ENCODE measurements around the gene MGLL. TPM values are rescaled to one million over a fixed set of nuclear protein-coding genes. Genes with fewer than 3 reads are reported as not detected.
A peak's percentile ranks its signal among the peaks of the same experiment; 100 is the strongest.

The MGLL gene
- total RNA-seq, 2 experiments from 2014 or later, result 1.5 to 1.7 TPM

- Mint-ChIP-seq H3K4me1 (peaks cover 7% of the 10 kb centered on the region), H3K4me3 (no peak overlapping the region), H3K27me3 (peaks cover 48% of the 10 kb centered on the region), H3K36me3 (ENCODE audit: low read depth) (peaks cover 7% of the 10 kb centered on the region), H3K9me3 (peaks cover 15% of the 10 kb centered on the region), H3K27ac (no peak overlapping the region)
- POLR2A ChIA-PET, result no interaction called here
- CTCF ChIA-PET, result interaction anchor here (0.9 kb wide), 1 partner anchor 253 kb away, joined by 3 read pairs; no protein-coding TSS in a partner anchor
- DNase-seq, result no peak
These were observed 5.5 kb upstream of the MGLL start for GRCh38 chr3:127827808-127828207.

- ChIA-PET POLR2A (no interaction called here), CTCF (interaction anchor here (0.6 to 1.6 kb wide), 2 partner anchors 129 to 223 kb away, joined by 3 to 4 read pairs; no protein-coding TSS in a partner anchor)
- Mint-ChIP-seq H3K36me3 (ENCODE audit: low read depth) (peaks cover 7% of the 10 kb centered on the region), H3K27me3 (peaks cover 64% of the 10 kb centered on the region), H3K4me1 (peaks cover 24% of the 10 kb centered on the region), H3K9me3 (peaks cover 15% of the 10 kb centered on the region), H3K4me3 (no peak overlapping the region), H3K27ac (no peak overlapping the region)
- no peak for DNase-seq
These were observed 3.4 kb upstream of the MGLL start for GRCh38 chr3:127825756-127826155.

- H3K9me3 Mint-ChIP-seq, result peaks cover 4% of the 10 kb centered on the region
- H3K36me3 Mint-ChIP-seq (ENCODE audit: low read depth), result no peaks in the 10 kb centered on the region
- H3K27me3 Mint-ChIP-seq, result peaks cover 64% of the 10 kb centered on the region
- H3K4me3 Mint-ChIP-seq, result no peak overlapping the region
- H3K4me1 Mint-ChIP-seq, result peaks cover 26% of the 10 kb centered on the region
- DNase-seq, result no peak
- ChIA-PET CTCF (interaction anchor here (0.7 to 1.6 kb wide), 2 partner anchors 113 to 127 kb away, joined by 3 to 4 read pairs; no protein-coding TSS in a partner anchor), POLR2A (no interaction called here)
- no peak overlapping the region for H3K27ac Mint-ChIP-seq
These were observed 2.0 kb upstream of the MGLL start for GRCh38 chr3:127824151-127824825.

- H3K4me3 Mint-ChIP-seq, result peak overlapping the region; percentile 43
- H3K9me3 Mint-ChIP-seq, result peaks cover 2% of the 10 kb centered on the region
- H3K36me3 Mint-ChIP-seq (ENCODE audit: low read depth), result no peaks in the 10 kb centered on the region
- H3K4me1 Mint-ChIP-seq, result peaks cover 26% of the 10 kb centered on the region
- POLR2A ChIA-PET, result no interaction called here
- H3K27ac Mint-ChIP-seq, result no peak overlapping the region
- H3K27me3 Mint-ChIP-seq, result peaks cover 60% of the 10 kb centered on the region
- DNase-seq, result no peak
- CTCF ChIA-PET, result no interaction called here
These were observed 1.1 kb upstream of the MGLL start for GRCh38 chr3:127823426-127823857.

- ChIA-PET POLR2A (no interaction called here), CTCF (interaction anchor here (0.8 kb wide), 1 partner anchor 14 kb away, joined by 3 read pairs; no protein-coding TSS in a partner anchor)
- no peak for DNase-seq
- Mint-ChIP-seq H3K27ac (no peak overlapping the region), H3K36me3 (ENCODE audit: low read depth) (no peaks in the 10 kb centered on the region), H3K4me3 (peak overlapping the region; percentile 72), H3K4me1 (peaks cover 26% of the 10 kb centered on the region), H3K9me3 (peaks cover 2% of the 10 kb centered on the region), H3K27me3 (peaks cover 58% of the 10 kb centered on the region)
These were observed 539 bp upstream of the MGLL start for GRCh38 chr3:127822682-127823425.

- peak; percentile 24 for DNase-seq
- Mint-ChIP-seq H3K36me3 (ENCODE audit: low read depth) (no peaks in the 10 kb centered on the region), H3K4me3 (no peak overlapping the region), H3K9me3 (no peaks in the 10 kb centered on the region), H3K27ac (no peak overlapping the region), H3K27me3 (peaks cover 52% of the 10 kb centered on the region), H3K4me1 (peaks cover 26% of the 10 kb centered on the region)
- ChIA-PET POLR2A (interaction anchor here (1.4 kb wide), 1 partner anchor 21 kb away, joined by 3 read pairs; no protein-coding TSS in a partner anchor), CTCF (no interaction called here)
These were observed 921 bp downstream of the MGLL start for GRCh38 chr3:127821394-127821793.

GRCh38 chr3:127820826-127821313 is 1.4 kb downstream of the MGLL start:
- no peak overlapping the region for H3K4me3 Mint-ChIP-seq
- H3K27me3 Mint-ChIP-seq, result peaks cover 51% of the 10 kb centered on the region
- H3K27ac Mint-ChIP-seq, result no peak overlapping the region
- H3K9me3 Mint-ChIP-seq, result no peaks in the 10 kb centered on the region
- no peak for DNase-seq
- H3K4me1 Mint-ChIP-seq, result peaks cover 26% of the 10 kb centered on the region
- ChIA-PET CTCF (no interaction called here), POLR2A (interaction anchor here (1.4 kb wide), 1 partner anchor 20 kb away, joined by 3 read pairs; no protein-coding TSS in a partner anchor)
- H3K36me3 Mint-ChIP-seq (ENCODE audit: low read depth), result no peaks in the 10 kb centered on the region

GRCh38 chr3:127820221-127820825 is 2.0 kb downstream of the MGLL start:
- POLR2A ChIA-PET, result interaction anchor here (1.4 kb wide), 1 partner anchor 20 kb away, joined by 3 read pairs; no protein-coding TSS in a partner anchor

GRCh38 chr3:127819656-127820055 is 2.7 kb downstream of the MGLL start:
- H3K4me1 Mint-ChIP-seq, result peaks cover 23% of the 10 kb centered on the region
- ChIA-PET POLR2A (no interaction called here), CTCF (no interaction called here)
- no peaks in the 10 kb centered on the region for H3K36me3 Mint-ChIP-seq (ENCODE audit: low read depth)
- H3K9me3 Mint-ChIP-seq, result no peaks in the 10 kb centered on the region
- H3K27ac Mint-ChIP-seq, result no peak overlapping the region
- no peak overlapping the region for H3K4me3 Mint-ChIP-seq
- no peak for DNase-seq
- H3K27me3 Mint-ChIP-seq, result peaks cover 46% of the 10 kb centered on the region

More at GRCh38 chr3:127820221-127820825, 2.0 kb downstream of the MGLL start:
- Mint-ChIP-seq H3K9me3 (no peaks in the 10 kb centered on the region), H3K36me3 (ENCODE audit: low read depth) (no peaks in the 10 kb centered on the region), H3K27me3 (peaks cover 47% of the 10 kb centered on the region), H3K27ac (no peak overlapping the region), H3K4me1 (peaks cover 25% of the 10 kb centered on the region), H3K4me3 (no peak overlapping the region)
- DNase-seq, result no peak
- CTCF ChIA-PET, result no interaction called here

GRCh38 chr3:127819086-127819485 is 3.2 kb downstream of the MGLL start:
- peaks cover 40% of the 10 kb centered on the region for H3K27me3 Mint-ChIP-seq
- no peaks in the 10 kb centered on the region for H3K9me3 Mint-ChIP-seq
- H3K4me1 Mint-ChIP-seq, result peaks cover 23% of the 10 kb centered on the region
- DNase-seq, result no peak
- no peak overlapping the region for H3K4me3 Mint-ChIP-seq
- ChIA-PET POLR2A (no interaction called here), CTCF (no interaction called here)
- no peaks in the 10 kb centered on the region for H3K36me3 Mint-ChIP-seq (ENCODE audit: low read depth)
- H3K27ac Mint-ChIP-seq, result no peak overlapping the region

- POLR2A ChIA-PET, result no interaction called here
- no peak overlapping the region for H3K4me3 Mint-ChIP-seq
- CTCF ChIA-PET, result no interaction called here
- H3K27me3 Mint-ChIP-seq, result peaks cover 33% of the 10 kb centered on the region
- no peak for DNase-seq
- no peaks in the 10 kb centered on the region for H3K9me3 Mint-ChIP-seq
- H3K36me3 Mint-ChIP-seq (ENCODE audit: low read depth), result no peaks in the 10 kb centered on the region
- peaks cover 16% of the 10 kb centered on the region for H3K4me1 Mint-ChIP-seq
- no peak overlapping the region for H3K27ac Mint-ChIP-seq
These were observed 4.9 kb downstream of the MGLL start for GRCh38 chr3:127817406-127817841.

GRCh38 chr3:127816783-127817405 is 5.4 kb downstream of the MGLL start:
- no peaks in the 10 kb centered on the region for H3K9me3 Mint-ChIP-seq
- H3K4me1 Mint-ChIP-seq, result peaks cover 12% of the 10 kb centered on the region
- H3K27me3 Mint-ChIP-seq, result peaks cover 30% of the 10 kb centered on the region
- H3K36me3 Mint-ChIP-seq (ENCODE audit: low read depth), result no peaks in the 10 kb centered on the region
- no peak overlapping the region for H3K4me3 Mint-ChIP-seq
- DNase-seq, result no peak
- CTCF ChIA-PET, result no interaction called here
- POLR2A ChIA-PET, result no interaction called here
- no peak overlapping the region for H3K27ac Mint-ChIP-seq

Measured in activated CD4-positive, alpha-beta memory T cell treated with anti-CD3 and anti-CD28 coated beads, Interleukin-2, amount 10 ng/mL, durations not matched to agents 7 days and 5 days (primary cell).